Ishikawa (cell line): ENCODE data around the gene RPS19.

Experiments used
- CEBPB ChIP-seq: IDR thresholded peaks from 2 replicates; pipeline ENCODE4 v1.6.1; 2012
- CREB1 ChIP-seq: IDR thresholded peaks from 2 replicates; pipeline ENCODE4 v1.6.1; 2012; ENCODE audit warnings: low read depth
- EGR1 ChIP-seq: IDR thresholded peaks from 2 replicates; pipeline ENCODE4 v1.6.1; 2012
- EP300 ChIP-seq: IDR thresholded peaks from 2 replicates; pipeline ENCODE4 v1.6.1; 2012; ENCODE audit warnings: borderline replicate concordance
- FOXM1 ChIP-seq: IDR thresholded peaks from 2 replicates; pipeline ENCODE4 v1.6.1; 2012; ENCODE audit warnings: low read depth, borderline replicate concordance
- MAX ChIP-seq: IDR thresholded peaks from 2 replicates; pipeline ENCODE4 v1.6.1; 2012
- NFIC ChIP-seq: IDR thresholded peaks from 2 replicates; pipeline ENCODE4 v1.6.1; 2012
- RAD21 ChIP-seq: IDR thresholded peaks from 2 replicates; pipeline ENCODE4 v1.6.1; 2012; ENCODE audit warnings: low read depth
- REST ChIP-seq: IDR thresholded peaks from 2 replicates; pipeline ENCODE4 v1.6.1; 2012; ENCODE audit warnings: low read depth, mild to moderate bottlenecking
- TAF1 ChIP-seq: IDR thresholded peaks from 2 replicates; pipeline ENCODE4 v1.6.1; 2012; ENCODE audit warnings: low read depth, mild to moderate bottlenecking
- TCF12 ChIP-seq: IDR thresholded peaks from 2 replicates; pipeline ENCODE4 v1.6.1; 2012; ENCODE audit warnings: low read depth
- TEAD4 ChIP-seq: IDR thresholded peaks from 2 replicates; pipeline ENCODE4 v1.6.1; 2012
- USF1 ChIP-seq: IDR thresholded peaks from 2 replicates; pipeline ENCODE4 v1.6.1; 2012
- YY1 ChIP-seq: IDR thresholded peaks from 2 replicates; pipeline ENCODE4 v1.6.1; 2012; ENCODE audit warnings: low read depth
- ZBTB7A ChIP-seq: IDR thresholded peaks from 2 replicates; pipeline ENCODE4 v1.6.1; 2012; ENCODE audit warnings: low read depth

Gene RPS19

GRCh38 chr19:41853344-41853743 lies 6.7 kb upstream of the RPS19 start:
- TF ChIP-seq ZBTB7A: no peak
- no peak for TF ChIP-seq RAD21
- TF ChIP-seq TAF1: no peak
- TF ChIP-seq CEBPB: no peak
- TF ChIP-seq MAX: no peak
- TF ChIP-seq REST: no peak
- no peak for TF ChIP-seq EGR1
- no peak for TF ChIP-seq TEAD4
- TF ChIP-seq USF1: no peak
- TF ChIP-seq FOXM1: no peak
- TF ChIP-seq EP300: no peak
- no peak for TF ChIP-seq CREB1

- no peak for TF ChIP-seq YY1
- TF ChIP-seq REST: no peak
- TF ChIP-seq RAD21: no peak
- TF ChIP-seq CEBPB: no peak
- no peak for TF ChIP-seq ZBTB7A
- no peak for TF ChIP-seq EGR1
- no peak for TF ChIP-seq TCF12
- no peak for TF ChIP-seq TEAD4
- TF ChIP-seq USF1: no peak
- no peak for TF ChIP-seq TAF1
Observed at GRCh38 chr19:41853768-41854167, 6.3 kb upstream of the RPS19 start.

GRCh38 chr19:41859213-41859617 lies 840 bp upstream of the RPS19 start:
- no peak for TF ChIP-seq NFIC
- TF ChIP-seq TEAD4: no peak
- TF ChIP-seq EP300: no peak
- TF ChIP-seq ZBTB7A: no peak
- no peak for TF ChIP-seq CEBPB
- TF ChIP-seq EGR1: no peak

GRCh38 chr19:41860419-41861115 lies 512 bp downstream of the RPS19 start:
- TF ChIP-seq TEAD4 (no peak), TAF1 (no peak), USF1 (no peak), CEBPB (no peak), RAD21 (no peak), CREB1 (no peak), YY1 (no peak), EGR1 (no peak), FOXM1 (no peak), NFIC (no peak), REST (no peak), EP300 (no peak), ZBTB7A (no peak)
